Activated CD4-positive, alpha-beta T cell treated with anti-CD3 and anti-CD28 coated beads, Interleukin-2, amount 50 U/mL, for 16 hours (primary cell): ENCODE results near the gene BBX.

Experiments
- DNase-seq: peaks from one replicate; pipeline ENCODE4 v3.0.0-alpha.2; 2020

Gene BBX

DNA sequence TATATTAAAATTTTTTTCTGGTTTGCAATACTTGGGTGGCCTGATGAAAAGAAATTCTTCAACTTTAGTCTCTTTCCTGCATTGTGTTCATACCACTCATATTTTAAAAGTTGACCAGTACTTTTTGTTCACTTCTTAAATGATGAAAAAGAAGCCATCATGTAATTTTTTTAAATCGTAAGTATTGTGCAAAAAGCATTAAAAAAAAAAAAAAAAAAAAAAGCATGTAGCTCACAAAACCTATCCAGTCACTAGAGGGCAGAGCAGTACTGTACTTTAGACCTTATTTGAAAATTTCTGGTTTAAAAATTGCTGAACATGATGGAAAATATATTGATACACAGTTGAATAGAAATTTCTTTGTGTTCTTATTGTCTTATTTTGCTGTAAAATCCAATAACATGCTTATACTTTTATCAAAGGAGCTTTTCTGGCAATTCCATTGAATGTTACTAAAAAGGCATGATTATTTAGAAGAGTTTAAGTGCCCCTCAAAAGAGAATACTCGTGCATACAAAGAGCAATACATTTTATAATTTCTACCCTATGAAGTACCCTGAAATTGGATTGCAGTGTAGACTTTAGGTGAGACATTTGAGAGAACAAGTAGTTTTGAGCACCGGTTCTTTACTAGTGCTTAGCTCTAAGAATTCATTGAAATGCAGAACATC, 137.7 kb downstream of the BBX start:
- peak; percentile 41 for DNase-seq

DNA sequence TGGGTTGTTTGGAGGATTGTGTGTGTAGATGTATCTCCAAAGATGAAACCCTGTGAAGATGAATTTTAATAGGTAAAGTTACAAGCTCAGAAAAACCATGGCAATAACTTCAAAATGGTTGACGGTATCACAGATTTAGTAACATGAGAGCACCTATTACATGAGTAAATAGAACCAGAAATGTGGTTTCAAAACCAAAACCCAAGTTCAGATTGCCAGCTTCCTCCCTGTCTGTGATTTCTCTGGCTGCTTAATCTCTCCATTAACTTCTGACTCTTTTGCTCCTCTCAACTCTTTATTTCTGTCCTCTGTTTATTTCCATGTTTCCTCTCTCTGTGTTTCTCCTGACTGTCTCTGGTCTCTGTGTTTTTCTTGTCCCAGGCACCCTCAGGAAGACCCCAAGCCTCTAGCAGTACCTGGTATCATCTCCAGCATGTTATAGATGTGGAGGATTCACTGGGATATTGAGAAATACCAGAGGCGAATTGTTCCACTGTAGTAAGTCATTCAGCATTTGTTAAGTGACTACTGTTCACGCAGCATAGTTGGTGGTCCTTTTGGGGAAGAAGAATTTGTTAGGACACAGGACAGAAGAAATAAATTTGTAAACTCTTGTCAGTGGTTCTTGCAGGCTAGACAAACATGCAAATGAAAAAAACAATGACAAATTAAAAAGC, 138.8 kb downstream of the BBX start:
- DNase-seq: peak; percentile 47

DNA sequence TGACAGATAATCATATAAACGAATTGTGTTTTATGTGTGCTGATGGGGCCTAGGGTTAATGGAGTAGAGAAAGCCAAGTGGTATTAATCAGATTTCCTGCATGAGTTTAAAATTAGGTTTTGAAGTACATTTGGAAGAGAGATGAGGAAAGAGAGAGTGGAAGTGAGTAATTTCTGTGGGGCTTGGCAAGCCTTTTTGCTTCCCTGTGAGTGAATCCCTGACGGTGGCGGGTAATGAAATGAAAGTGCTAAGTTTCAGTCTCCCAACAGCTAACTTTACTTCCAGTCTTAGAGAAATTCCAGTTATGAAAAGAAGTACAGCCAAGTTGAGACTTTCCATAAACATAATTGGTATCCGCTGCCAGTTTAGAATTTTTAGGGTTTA, 139.4 kb downstream of the BBX start:
- peak; percentile 63 for DNase-seq

DNA sequence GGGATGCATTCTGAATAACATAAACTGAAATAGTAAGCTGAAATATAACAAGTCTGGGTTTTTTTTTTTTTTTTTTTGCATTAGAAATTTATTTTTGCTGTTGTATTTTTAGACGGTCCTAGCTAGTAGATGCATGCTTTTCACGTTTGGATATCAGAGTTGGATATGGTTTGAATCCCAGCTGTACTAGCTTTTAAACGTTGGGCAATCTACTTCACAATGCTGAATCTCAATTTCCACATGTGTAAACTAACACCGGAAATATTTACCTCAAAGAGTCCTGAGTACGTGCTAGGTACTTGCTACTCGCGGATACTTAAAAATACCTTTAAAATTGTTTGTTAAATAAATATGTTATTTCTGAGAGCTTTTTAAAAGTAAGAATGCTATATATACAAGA, 139.8 kb downstream of the BBX start:
- DNase-seq: no peak

DNA sequence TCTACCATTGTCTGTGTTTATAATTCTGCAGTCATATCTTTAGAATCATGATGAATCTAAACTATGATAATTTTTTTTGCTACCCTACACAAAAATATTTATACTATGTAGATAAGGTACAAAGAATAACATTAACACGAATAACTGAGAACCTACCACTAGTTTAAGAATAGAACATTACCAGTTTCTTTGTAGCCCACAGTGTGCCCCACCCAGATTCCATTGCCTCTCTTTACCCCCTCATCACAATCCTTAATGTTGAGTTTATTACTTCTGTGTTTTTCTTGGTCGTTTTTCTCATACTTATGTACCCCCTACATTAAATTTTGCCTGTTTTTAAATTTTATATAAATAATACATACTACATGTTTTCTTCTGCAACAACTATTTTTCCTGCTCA, 140.5 kb downstream of the BBX start:
- DNase-seq: no peak

DNA sequence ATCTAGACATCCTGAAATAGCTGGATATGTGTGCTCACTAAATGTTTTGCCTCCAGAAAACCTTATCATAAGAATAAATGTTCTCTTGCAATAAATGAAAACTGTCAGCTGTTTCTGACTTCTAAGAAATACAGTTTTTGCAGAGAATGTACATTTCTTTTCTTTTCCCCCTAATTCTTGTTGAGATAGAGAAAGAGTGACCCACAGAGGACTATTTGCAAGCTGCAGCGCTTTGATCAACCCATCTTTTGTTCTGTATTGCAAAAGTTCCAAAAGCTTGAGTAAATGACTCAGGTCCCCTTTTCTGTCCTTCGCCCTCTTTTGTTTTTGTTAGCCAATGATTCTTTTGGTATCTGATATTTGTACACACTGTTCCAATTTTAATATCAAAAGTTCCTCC, 141.9 kb downstream of the BBX start:
- no peak for DNase-seq

DNA sequence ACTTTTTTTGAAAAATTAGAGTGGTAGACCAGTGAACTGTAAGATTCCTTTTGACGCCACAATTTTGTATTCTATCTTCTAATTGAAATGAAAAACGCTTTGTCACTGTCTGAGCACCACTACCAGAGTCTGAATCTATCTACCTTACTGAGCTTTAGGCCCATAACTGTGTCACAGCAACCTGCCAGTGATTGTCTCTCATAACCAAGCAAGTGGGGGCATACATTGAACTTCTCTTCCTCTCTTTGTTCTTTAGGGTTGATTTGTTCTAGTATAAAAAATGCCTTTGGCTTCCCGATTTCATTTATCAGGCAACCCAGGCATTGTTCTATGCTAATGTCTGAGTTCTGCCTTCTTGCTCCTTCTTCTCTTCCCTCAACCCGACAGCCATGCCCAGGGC, 142.6 kb downstream of the BBX start:
- no peak for DNase-seq

DNA sequence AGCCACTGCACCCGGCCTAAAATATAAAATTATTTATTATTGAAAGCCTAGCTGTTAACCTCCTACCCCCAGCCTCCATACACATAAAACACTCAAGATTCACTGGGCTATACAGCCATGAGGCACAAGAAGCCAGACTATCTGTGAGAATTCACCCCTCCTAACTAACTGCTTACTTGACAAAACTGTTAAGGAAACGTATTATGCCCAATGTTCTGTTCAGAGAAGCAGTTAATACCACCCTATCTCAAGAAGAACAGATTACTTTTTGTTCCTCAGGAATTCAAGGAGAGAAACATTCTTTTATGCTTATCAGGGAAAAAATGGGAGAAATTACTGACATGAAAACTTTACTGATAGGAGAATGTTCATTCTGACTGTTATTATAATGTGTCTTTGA, 144.1 kb downstream of the BBX start:
- DNase-seq: no peak

DNA sequence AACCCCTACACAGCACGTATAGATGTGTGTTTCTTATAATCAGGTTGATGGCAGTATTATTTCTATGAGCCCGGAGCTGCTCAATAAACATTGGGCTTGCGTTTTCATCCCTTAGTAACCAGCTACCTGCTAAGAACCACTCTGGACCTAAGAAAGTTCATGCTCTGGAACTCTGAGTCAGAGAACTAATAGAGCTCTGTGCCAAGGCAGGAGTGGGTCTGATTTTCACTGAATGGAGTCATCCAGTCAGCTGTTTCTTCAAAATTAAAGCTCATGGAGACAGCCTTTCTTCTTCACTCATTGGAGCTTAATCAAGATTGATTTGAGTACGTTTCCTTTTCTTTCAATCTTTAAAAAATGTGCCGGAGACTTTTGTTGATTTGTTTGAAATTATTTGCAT, 145.7 kb downstream of the BBX start:
- no peak for DNase-seq

DNA sequence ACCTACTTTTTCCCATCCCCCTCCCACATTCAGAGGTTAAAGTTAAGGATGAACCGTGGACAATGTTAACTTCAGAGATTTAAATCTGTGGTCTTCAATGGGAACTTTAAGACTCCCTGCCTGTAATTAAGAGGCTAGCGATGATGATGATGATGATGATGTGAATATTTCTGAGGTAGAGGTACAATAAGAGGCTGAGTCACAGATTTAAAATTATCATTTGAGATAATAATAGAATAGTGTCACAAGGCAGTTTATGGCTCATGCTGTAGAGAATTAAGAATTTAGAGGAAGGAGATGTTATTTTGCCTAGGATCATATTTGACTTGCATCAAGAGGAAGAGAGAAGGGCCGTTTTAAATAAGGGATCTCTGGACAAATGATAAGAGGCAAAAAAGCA, 146.2 kb downstream of the BBX start:
- DNase-seq: no peak

DNA sequence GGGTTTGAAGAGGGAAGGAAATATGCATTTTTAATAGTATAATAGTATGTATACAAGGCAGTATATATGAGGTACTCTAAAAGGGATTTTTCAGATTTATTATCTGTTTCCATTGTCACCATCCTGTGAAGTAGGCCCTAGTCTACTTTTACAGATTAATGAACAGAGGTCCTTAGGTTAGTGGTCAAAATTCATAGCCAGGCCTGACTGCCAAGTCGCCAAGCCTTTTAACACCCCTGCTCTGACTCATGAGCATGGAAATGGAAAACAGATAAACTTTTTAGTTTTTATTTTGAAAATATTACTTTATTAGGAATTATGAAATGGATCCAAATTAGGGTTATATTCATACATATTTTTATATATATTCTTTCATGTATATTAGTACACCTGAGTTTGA, 146.9 kb downstream of the BBX start:
- DNase-seq: no peak

DNA sequence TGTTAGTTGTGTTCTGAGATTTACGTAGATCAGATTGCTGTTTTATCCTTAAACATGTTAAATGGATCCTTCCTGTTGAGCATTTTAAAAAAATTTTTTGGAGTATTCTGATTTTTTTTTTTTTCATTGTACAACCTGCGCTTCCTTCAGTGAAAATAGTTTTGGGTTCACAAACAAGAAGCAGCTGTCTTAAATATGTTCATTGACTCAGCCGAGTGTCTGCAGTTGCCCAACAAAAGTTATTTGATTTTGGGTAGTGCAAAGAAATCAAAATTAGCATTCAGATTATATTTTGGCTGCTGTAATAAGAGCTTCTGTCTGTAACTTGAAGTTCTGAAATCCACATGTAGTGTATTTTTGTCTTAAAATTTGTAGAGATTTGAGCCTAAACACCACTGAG, 148.2 kb downstream of the BBX start:
- DNase-seq: no peak

DNA sequence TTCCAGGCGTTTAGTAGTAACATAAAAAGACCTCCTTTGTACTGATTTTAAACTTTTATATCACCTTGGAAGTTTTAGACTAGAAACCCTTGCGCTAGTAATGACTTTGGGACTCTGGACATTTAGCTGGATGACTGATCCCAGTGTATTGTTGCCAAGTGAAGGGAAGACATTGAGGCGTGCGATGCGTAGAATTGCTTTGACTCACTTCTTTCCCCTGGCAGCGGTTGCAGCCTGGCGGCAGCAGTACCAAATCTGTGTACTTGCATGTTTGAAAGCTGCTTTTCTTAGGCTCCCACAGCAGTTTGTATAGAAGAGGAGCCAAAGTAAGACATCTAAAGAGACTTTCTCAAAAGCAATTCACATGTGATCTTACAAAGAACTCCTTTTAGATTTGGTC, 151.6 kb downstream of the BBX start:
- no peak for DNase-seq

DNA sequence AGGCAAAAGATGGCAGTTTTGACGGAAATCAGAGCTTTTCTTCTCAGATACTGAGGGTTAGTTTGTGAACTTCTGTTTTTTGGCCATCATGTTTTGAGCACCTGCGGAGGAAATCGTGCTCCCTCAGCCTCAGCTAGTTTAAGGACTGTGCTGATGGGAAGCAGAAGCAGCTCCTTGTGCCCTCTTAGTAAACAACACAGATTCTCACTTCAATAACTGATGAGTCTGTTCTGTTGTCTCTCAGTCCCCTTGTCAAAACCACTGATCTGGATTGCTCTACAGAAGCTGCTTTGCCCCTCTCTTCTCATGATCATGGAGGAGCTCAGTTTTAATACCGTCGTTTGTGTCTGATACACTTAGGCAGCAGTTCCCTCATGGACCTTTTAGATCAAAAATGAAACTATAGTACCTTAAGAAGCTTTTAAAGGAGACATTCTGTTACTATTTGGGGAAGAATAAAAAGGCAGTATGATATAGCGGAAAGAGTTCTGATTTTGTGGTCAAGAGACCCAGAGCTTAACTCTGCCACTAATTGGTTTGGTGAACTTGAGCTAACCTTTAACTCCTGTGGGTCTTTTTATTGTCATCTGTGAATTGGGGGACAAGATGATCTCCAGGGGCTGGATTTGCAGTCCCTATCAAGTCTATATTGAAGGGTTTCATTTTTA, 152.6 kb downstream of the BBX start:
- DNase-seq: no peak

DNA sequence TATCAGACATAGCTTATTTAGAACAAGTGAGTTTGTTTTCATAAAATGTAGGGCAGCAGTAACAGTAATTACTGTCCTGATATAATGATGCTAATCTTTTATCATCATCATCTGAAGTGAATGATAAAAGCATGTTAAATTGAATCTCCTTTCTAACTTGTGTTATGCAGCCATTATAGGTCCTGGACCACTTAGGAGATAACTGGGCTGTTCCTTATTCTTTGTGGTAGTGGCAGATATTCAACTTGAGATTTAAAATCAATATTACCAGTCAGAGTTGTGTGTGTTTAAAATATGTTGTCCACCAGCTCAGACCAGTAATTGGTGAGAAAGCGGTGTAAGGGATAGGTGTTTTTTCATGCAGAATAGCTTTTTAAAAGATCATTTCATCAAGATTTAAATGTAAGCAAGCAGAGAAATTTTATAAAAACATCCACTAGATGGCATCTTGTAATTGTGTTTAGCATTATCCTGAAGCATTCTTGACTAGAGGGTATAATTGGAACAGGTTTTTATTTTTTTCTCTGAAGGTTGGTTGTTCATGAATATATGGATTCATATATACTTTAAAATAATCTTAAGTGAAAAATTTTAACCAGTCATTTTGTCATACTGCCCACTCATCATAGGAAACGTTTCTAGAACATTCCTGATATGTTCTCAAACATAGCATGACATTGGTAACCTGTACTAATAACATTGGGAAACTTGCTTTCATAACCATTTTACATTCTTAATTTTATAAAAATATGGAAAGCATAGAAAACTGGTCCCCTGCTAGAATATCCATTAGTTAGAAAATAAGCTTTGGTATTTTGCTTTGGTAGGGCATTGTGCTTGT, 153.9 kb downstream of the BBX start:
- DNase-seq: no peak

DNA sequence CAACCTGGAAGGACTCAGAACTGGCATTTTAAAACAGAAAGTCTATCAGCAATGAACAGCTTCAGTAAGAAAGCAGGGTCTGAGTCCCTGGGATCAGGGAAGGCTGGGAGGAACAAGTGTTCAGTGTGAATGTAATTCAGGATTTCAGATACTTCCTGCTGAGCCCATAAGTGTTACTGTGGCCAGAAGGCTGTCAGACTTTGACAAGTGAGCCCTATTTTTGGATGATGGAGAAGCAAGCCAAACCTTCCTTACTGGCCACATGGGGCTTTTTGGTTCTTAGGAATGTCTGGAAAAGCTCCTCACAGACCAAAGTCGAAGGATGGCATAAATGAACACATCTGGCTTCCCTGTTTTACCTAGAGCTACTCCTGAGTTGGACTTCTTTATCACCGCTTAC, 157.2 kb downstream of the BBX start:
- DNase-seq: no peak

DNA sequence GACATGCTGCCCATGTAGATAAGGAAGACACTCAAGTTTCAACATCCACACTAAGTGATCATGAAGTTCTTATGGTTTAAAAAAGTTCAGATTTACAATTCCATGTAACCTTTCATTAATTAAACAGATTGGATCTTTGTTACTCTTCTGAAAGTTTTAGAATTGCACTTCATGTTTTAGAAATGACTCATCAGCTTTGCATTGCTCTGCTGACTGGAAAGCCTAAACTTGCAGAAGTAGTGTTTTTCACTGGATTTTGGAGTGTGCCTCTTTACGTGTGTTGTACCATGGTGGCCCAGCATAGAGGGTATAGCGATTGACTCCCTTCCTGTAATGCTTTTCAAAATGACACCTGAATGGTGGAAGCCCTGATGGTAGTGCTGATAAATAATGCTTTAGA, 157.9 kb downstream of the BBX start:
- peak; percentile 40 for DNase-seq

DNA sequence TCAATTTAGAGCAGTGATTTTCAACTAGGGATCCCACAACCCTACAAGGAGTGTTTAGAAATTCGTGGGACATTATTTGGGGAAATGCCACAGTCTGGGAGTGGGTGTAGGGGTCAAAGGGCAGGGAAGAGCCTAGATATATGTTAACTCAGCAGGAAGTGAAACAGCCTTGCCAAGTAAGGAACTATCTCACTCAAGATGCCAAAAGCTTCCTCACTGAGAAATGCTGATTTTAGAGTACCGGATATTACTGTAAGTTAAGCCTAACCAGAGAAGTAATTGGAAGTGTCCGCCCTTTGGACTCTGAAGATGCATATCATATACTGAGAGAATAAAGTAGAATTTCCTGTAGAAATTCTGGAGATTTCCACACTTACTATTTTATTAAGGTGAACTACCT, 158.6 kb downstream of the BBX start:
- no peak for DNase-seq

DNA sequence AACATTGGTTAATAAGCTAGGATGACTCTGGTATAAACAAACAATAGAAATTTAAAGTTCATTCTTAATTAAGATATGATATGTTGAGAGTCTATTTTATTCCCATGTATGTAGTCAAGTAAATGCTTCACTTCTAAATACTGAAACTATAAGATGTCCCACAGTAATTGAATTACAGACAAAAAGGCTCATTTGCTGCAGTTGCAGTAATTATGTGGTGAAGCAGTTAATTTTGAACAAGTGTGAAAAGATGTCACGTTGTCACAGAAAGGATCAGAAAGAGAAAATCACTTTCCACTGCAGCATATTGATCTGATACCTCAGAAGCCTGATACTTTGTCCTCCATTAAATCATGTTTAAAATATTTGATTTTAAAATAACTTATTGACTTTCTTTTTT, 159.8 kb downstream of the BBX start:
- DNase-seq: no peak

DNA sequence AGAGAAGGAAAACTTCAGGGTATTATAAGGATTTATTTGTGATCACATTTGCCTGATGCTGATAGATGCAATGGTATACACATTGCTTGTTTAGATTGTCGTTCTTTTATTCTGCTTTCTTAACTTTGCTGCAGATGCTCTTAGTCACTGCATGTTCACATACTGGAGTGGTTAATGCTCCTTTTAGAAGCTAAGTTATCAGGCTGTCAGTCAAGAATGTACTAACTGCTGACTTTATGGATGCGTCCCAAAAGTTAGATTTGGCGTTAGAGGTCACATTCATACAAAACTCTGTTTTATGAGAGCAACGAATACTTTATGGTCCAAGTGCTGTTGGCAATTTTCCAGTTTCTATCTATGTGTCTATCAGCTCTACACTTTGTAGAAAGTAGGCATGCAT, 160.7 kb downstream of the BBX start:
- no peak for DNase-seq

DNA sequence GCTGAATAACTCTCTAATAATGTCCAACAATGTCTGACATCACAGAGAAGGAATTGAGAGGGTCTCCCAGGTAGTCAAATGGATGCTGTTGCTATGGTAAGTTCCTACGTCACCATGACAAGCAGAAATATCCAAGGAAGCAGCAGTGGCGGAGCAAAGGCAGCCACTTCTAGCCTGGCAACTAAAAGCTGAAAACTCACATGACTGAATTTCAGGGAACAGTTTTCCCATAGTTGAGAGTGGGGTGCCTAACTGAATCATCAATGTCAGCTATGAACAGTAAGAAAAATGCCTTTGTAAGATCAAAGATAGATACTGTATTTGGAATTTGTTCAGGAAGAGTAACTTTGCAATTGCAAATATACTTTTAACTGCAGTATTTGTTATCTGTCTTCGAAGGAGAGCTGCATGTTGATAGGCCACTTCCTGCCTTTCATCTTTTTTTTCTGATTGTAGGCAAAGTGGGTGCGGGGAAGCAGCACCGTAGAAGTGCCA, 161.7 kb downstream of the BBX start:
- no peak for DNase-seq

DNA sequence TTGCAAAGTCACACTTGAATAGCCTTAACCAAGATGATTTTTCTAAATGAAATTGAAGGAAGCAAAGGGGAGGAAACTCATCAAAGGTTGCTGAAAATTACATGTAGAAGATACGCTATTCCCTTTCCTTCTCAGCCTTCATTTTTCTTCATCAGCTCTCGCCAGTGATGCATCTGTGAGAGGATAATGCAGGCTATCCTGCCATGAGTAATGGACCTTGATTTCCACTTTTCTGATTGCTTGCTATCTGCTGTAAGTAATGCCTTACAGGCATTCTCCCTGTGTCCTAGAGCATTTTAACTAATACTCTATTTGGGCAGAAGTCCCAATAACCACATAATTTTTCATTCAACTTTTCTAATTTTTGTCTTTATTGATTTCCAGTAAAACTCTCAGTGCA, 162.6 kb downstream of the BBX start:
- DNase-seq: no peak

DNA sequence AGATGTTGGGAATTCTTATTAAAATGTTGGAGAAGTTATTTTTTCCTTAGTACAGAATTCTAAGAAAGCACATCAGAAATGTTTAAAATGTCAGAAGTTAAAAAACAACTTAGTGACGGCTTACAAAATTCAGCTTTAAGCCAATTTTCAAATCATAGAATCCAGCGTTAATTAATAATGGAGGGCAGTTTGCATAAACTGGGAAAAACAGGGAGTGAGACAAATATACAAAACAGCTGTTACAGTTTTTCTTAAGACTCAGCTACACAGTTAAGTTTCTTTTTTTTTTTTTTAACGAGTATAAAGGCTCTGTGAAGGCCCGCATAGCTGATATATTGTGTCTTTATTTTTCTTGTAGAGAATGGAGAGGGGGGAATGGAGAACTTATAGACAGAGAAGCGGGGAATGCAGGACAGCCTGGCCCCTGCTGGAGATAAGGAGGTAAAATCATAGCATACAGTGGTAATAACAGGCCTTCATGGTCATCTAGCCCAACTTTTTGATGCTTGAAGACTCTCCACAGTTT, 164.4 kb downstream of the BBX start:
- DNase-seq: no peak
